ENCODE results near the gene CCDC148.
"Not testable (repeated sequence)": the region's sequence is repeated elsewhere in the genome, so short reads cannot be mapped to it uniquely, and the experiment has no call there.

Gene CCDC148

DNA sequence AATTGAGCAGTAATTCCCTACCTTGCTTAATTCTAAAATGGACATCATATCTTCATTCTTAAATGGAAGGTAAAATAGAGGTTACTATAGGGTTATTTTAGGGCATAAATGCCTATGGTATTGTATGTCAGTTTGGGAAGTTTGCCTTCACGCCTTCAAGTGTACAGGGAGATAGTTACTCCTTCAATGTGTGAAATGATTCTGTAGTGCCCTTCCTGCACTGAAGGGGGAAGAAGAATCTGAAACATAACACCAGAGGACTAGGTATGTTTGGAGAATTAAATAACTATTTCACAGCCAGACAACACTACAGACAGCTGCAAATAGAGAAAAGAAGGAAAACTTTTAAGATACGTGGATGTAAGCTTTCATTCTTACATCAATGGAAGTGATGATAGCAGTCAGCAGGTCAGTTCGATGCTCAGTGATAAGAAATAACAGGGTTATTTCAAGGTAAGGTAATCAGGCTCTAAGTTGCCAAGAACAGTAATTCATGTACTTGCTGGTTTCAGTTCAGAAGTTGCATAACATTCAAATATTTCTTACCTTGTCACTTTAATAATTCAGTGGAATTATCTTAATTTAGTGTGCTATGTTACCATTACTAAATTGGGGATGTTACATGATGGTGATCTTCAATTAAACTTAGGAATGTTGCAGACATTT is 4.2 kb upstream of the CCDC148 start:
- Histone ChIP-seq H3K27me3 (ENCODE audit: insufficient read depth, low read length) (no peaks in the 10 kb centered on the region), H3K9me3 (ENCODE audit: insufficient read depth, low read depth, low read length) (no peaks in the 10 kb centered on the region), H3K4me3 (ENCODE audit: low read length) (no peak overlapping the region), H3K4me1 (ENCODE audit: insufficient read depth, low read length) (peaks cover 38% of the 10 kb centered on the region), H3K36me3 (ENCODE audit: insufficient read depth, low read length) (peaks cover 6% of the 10 kb centered on the region), H3K9ac (ENCODE audit: low read depth, low read length) (no peak overlapping the region), H3K27ac (ENCODE audit: low read depth, low read length) (no peak overlapping the region)
- WGBS = 82% methylated on average over 3 of the region's 3 CpGs

DNA sequence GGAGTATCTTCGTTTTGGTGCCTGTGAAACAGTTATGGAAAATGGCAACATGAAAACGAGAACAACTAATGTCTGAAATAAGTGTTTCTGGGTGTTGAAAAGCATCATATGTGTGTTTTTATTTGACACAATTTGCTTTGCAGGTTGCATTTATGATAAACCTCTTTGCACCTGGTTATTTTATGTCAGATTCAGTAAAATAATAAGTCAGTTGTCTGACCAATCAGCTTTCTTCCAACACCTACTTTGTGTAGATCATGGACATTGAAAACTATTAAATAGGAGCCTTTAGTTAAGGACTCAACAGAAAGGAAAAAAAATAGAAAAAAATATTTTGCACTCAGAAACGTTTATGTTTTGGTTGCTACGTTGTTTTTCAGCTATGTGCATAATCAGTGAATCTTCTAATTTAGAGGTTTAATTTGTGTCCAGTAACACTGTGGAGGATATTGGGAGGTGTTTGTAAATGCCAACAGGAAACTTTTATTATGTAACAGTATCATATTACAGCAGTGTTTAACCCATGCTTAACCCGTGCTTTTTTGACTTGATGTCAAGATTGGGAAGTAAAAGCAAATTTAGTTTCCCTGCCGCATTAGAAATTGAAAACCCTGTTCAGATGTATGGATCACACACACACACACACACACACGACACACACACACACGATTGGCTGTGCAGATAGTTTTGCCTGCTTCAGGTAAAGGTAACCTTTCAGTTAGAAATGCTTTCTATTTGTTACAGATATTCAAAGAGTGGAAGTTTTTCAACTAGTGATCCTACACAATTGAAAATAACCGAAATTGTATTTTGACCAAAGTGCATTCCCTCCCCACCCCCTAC is 2.8 kb upstream of the CCDC148 start:
- H3K9ac ChIP-seq (ENCODE audit: low read depth, low read length) = no peak overlapping the region
- H3K36me3 ChIP-seq (ENCODE audit: insufficient read depth, low read length) = peaks cover 6% of the 10 kb centered on the region
- H3K9me3 ChIP-seq (ENCODE audit: insufficient read depth, low read depth, low read length) = no peaks in the 10 kb centered on the region
- H3K4me1 ChIP-seq (ENCODE audit: insufficient read depth, low read length) = peaks cover 38% of the 10 kb centered on the region
- 49% methylated on average over 6 of the region's 9 CpGs for WGBS
- H3K27me3 ChIP-seq (ENCODE audit: insufficient read depth, low read length) = no peaks in the 10 kb centered on the region
- H3K27ac ChIP-seq (ENCODE audit: low read depth, low read length) = no peak overlapping the region
- H3K4me3 ChIP-seq (ENCODE audit: low read length) = peak overlapping the region; percentile 70

DNA sequence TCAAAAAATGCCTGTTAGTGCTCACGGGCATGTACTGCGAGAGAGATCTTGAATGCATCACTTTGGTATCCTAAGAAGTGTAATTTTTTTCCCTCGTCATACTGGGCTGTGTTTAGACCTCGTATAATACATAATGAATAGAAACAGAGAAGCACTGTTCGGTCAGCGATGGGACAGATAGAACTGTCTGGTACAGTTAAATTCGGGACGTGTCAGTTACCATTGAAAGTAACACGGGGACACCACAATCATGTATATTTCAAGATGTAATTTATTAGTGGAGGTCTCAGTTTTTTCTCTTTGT is 2.0 kb upstream of the CCDC148 start:
- Histone ChIP-seq H3K36me3 (ENCODE audit: insufficient read depth, low read length) (peaks cover 6% of the 10 kb centered on the region), H3K9ac (ENCODE audit: low read depth, low read length) (peak overlapping the region; percentile 97), H3K27ac (ENCODE audit: low read depth, low read length) (peak overlapping the region; percentile 96), H3K4me1 (ENCODE audit: insufficient read depth, low read length) (peaks cover 39% of the 10 kb centered on the region), H3K27me3 (ENCODE audit: insufficient read depth, low read length) (no peaks in the 10 kb centered on the region), H3K9me3 (ENCODE audit: insufficient read depth, low read depth, low read length) (no peaks in the 10 kb centered on the region), H3K4me3 (ENCODE audit: low read length) (peak overlapping the region; percentile 70)
- WGBS = 11% methylated on average over 9 of the region's 9 CpGs

DNA sequence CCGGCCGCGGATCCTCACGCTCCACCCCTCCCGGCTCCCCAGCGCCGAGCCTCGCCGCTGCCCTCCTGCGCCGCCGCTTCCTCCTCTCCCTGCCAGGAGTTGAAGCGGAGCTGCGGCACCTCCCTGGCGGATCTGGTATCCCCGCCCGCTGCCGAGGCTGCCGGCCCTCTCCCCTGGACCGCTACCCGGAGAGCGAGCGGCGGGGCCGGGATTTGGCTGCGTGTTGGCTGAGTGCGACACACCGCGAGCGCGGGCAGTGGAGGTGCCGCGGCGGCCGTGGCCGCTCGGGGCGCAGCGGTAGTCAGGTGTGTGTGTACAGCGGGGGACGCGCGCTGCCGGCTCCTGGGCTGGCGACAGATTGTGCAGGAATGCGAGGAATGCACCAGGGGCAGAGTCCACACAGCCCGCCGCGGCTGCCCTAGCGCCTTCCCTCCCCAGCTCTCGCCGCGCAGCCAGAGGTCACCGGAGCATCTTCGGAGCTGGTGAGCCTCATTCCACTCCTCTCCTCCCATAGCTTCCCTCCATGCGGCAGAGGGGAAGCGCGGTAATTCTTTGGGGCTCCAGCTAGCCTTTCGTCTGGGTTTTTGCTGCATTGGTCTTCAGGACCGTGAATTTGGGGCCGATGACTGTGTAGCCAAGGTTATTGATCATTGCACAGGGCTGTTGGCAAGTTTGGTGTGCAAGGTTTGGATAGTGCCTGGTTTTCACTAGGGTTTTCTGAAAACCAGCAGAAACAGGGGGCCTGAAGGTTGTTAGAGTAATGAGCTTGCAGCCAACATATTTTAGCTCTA is 1.5 kb upstream of the CCDC148 start:
- peak overlapping the region; percentile 96 for H3K27ac ChIP-seq (ENCODE audit: low read depth, low read length)
- H3K36me3 ChIP-seq (ENCODE audit: insufficient read depth, low read length) = peaks cover 6% of the 10 kb centered on the region
- H3K27me3 ChIP-seq (ENCODE audit: insufficient read depth, low read length) = no peaks in the 10 kb centered on the region
- peak overlapping the region; percentile 97 for H3K9ac ChIP-seq (ENCODE audit: low read depth, low read length)
- no peaks in the 10 kb centered on the region for H3K9me3 ChIP-seq (ENCODE audit: insufficient read depth, low read depth, low read length)
- under 1% methylated on average over 61 of the region's 61 CpGs for WGBS
- H3K4me1 ChIP-seq (ENCODE audit: insufficient read depth, low read length) = peaks cover 36% of the 10 kb centered on the region
- peak overlapping the region; percentile 70 for H3K4me3 ChIP-seq (ENCODE audit: low read length)

DNA sequence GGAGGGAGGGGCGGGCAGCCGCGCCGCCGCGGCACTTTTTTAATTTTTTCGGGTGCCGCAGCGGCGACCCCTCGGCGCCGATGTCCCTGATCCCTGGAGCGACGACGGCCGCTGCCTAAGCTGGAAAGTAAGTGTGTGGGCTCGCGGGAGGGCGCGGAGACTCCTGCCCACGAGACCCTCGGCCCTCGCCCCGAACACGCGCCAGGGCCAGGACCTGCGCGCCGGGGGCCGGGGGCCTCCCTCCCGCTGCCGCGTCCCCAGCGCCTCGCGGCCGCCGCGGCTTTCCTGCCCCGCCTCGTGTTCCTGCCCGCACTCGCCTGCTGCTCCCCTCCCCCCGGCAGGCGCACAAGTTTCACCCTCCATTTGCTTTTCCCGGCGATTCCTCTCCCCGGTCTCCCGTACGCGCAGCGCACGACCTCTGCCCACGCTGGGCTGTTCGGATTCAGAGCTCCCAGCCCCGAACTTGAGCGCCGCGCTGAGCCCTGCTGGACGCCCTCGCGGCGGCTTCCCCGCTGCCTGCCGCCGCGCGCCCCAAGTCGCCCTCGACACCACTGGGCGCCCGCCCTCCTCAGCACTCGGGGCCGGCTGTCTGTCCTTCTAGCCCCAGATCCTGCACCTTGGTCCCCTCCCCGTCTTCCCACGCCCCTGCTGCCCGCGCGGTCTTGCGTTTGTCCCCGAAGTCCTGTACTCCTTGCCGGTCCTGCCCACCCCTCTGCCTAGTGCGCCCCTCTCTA is 706 bp upstream of the CCDC148 start:
- WGBS = under 1% methylated on average over 84 of the region's 84 CpGs

DNA sequence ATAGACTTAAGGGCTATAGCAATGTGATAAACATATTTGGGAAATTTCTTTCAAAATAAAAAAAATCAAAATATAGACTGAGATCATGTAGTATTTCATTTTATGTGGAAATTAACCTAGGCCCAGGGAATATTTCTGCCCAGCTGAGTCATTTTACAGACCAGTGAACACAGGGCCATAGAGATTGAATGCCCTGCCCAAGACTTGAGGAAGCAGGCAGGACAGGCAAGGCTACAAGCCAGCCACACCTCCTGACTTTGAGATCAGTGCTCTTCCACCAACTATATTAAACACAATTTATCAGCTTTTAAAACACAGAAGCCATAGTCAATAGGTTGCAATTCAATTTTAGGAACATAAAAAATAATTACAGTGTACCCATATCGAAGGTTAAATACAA is 12.9 kb downstream of the CCDC148 start:
- no peaks in the 10 kb centered on the region for H3K4me1 ChIP-seq (ENCODE audit: insufficient read depth, low read length)
- no peak overlapping the region for H3K9ac ChIP-seq (ENCODE audit: low read depth, low read length)
- no peak overlapping the region for H3K4me3 ChIP-seq (ENCODE audit: low read length)
- H3K27ac ChIP-seq (ENCODE audit: low read depth, low read length) = no peak overlapping the region
- H3K36me3 ChIP-seq (ENCODE audit: insufficient read depth, low read length) = no peaks in the 10 kb centered on the region
- H3K27me3 ChIP-seq (ENCODE audit: insufficient read depth, low read length) = no peaks in the 10 kb centered on the region
- no CpG with 5 or more reads among the region's 1 CpG for WGBS
- no peaks in the 10 kb centered on the region for H3K9me3 ChIP-seq (ENCODE audit: insufficient read depth, low read depth, low read length)

More for the DNA sequence above, 706 bp upstream of the CCDC148 start:
- H3K9ac ChIP-seq (ENCODE audit: low read depth, low read length) = peak overlapping the region; percentile 97
- no peaks in the 10 kb centered on the region for H3K9me3 ChIP-seq (ENCODE audit: insufficient read depth, low read depth, low read length)
- peak overlapping the region; percentile 70 for H3K4me3 ChIP-seq (ENCODE audit: low read length)
- H3K27me3 ChIP-seq (ENCODE audit: insufficient read depth, low read length) = no peaks in the 10 kb centered on the region
- H3K27ac ChIP-seq (ENCODE audit: low read depth, low read length) = peak overlapping the region; percentile 96
- peaks cover 6% of the 10 kb centered on the region for H3K36me3 ChIP-seq (ENCODE audit: insufficient read depth, low read length)
- peaks cover 31% of the 10 kb centered on the region for H3K4me1 ChIP-seq (ENCODE audit: insufficient read depth, low read length)

DNA sequence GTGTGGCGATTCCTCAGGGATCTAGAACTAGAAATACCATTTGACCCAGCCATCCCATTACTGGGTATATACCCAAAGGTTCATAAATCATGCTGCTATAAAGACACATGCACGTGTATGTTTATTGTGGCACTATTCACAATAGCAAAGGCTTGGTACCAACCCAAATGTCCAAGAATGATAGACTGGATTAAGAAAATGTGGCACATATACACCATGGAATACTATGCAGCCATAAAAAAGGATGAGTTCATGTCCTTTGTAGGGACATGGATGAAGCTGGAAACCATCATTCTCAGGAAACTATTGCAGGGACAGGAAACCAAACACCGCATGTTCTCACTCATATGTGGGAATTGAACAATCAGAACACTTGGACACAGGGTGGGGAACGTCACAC is 17.5 kb downstream of the CCDC148 start:
- not testable (repeated sequence) for H3K36me3 ChIP-seq (ENCODE audit: insufficient read depth, low read length); H3K27me3 ChIP-seq (ENCODE audit: insufficient read depth, low read length); H3K4me3 ChIP-seq (ENCODE audit: low read length); H3K27ac ChIP-seq (ENCODE audit: low read depth, low read length); H3K9me3 ChIP-seq (ENCODE audit: insufficient read depth, low read depth, low read length); H3K4me1 ChIP-seq (ENCODE audit: insufficient read depth, low read length); H3K9ac ChIP-seq (ENCODE audit: low read depth, low read length)
- 97% methylated on average over 4 of the region's 4 CpGs for WGBS

DNA sequence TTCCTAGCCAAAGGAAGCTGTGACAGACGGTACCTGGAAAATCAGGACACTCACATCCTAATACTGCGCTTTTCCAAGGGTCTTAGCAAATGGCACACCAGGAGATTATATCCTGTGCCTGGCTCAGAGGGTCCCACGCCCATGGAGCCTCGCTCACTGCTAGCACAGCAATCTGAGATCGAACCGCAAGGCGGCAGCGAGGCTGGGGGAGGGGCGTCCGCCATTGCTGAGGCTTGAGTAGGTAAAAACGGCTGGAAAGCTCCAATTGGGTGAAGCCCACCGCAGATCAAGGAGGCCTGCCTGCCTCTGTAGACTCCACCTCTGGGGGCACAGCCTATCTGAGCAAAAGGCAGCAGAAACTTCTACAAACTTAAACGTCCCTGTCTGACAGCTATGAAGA is 22.8 kb downstream of the CCDC148 start:
- H3K9ac ChIP-seq (ENCODE audit: low read depth, low read length); H3K4me1 ChIP-seq (ENCODE audit: insufficient read depth, low read length); H3K36me3 ChIP-seq (ENCODE audit: insufficient read depth, low read length); H3K27ac ChIP-seq (ENCODE audit: low read depth, low read length); H3K27me3 ChIP-seq (ENCODE audit: insufficient read depth, low read length); H3K4me3 ChIP-seq (ENCODE audit: low read length): not testable (repeated sequence)
- WGBS = 94% methylated on average over 13 of the region's 13 CpGs
- peaks cover 20% of the 10 kb centered on the region for H3K9me3 ChIP-seq (ENCODE audit: insufficient read depth, low read depth, low read length)

DNA sequence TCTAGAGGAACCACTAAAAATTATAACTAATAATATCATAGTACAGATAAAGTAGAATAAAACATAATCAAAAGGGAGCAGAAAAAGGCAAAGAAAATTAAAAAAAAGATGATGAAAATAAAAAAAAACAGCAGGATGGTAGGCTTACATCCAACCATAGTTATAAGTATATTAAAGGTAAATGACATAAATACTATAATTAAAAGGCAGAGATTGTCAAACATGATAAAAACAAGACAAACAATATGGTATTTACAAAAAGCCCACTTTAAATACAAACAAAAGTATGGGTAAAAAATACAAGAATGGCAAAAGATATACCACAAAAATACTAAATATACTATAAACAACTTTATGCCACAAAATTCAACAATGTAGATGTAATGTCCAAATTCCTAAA is 24.4 kb downstream of the CCDC148 start:
- no peak overlapping the region for H3K4me3 ChIP-seq (ENCODE audit: low read length)
- H3K4me1 ChIP-seq (ENCODE audit: insufficient read depth, low read length) = no peaks in the 10 kb centered on the region
- no peak overlapping the region for H3K9ac ChIP-seq (ENCODE audit: low read depth, low read length)
- no peaks in the 10 kb centered on the region for H3K36me3 ChIP-seq (ENCODE audit: insufficient read depth, low read length)
- H3K27me3 ChIP-seq (ENCODE audit: insufficient read depth, low read length) = no peaks in the 10 kb centered on the region
- peaks cover 20% of the 10 kb centered on the region for H3K9me3 ChIP-seq (ENCODE audit: insufficient read depth, low read depth, low read length)
- H3K27ac ChIP-seq (ENCODE audit: low read depth, low read length) = no peak overlapping the region

DNA sequence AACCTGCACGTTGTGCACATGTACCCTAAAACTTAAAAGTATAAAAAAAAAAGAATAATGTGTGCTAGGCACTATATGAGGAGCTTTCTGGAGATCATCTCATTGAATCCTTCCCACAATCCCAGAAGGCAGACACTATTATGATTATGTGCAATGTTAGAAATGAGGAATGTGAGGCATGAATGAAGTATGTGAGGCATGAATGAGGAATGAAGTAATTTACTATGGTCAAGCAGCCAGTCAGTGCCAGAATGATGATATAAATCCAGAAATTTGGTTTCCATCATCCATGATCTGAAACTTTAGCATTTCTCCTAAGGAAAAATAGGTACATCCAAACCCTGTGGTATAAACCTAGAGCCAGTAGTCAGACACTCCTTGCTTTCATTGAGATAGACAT is 42.0 kb downstream of the CCDC148 start:
- Histone ChIP-seq H3K27ac (ENCODE audit: low read depth, low read length) (no peak overlapping the region), H3K27me3 (ENCODE audit: insufficient read depth, low read length) (no peaks in the 10 kb centered on the region), H3K9me3 (ENCODE audit: insufficient read depth, low read depth, low read length) (peaks cover 9% of the 10 kb centered on the region), H3K4me1 (ENCODE audit: insufficient read depth, low read length) (peaks cover 24% of the 10 kb centered on the region), H3K36me3 (ENCODE audit: insufficient read depth, low read length) (no peaks in the 10 kb centered on the region), H3K9ac (ENCODE audit: low read depth, low read length) (no peak overlapping the region), H3K4me3 (ENCODE audit: low read length) (no peak overlapping the region)
- 100% methylated on average over 1 of the region's 1 CpG for WGBS

DNA sequence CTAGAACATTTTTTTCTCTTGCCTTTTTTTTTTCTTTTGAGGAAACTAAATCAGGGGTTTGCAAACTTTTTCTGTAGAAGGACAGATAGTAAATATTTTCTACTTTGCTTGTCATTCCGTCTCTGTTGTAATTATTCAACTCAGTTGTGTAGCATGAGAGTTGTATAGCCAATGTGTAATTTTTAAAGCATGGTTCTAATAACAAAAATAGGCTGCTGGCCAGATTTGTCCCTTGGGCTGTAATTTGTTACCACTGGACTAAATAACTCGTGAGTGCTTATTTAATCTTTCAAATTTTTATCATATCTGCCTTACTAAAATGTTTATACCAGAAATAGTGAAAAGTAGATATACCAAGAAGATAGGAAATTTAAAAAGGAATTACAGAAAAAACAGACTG is 43.0 kb downstream of the CCDC148 start:
- Histone ChIP-seq H3K27me3 (ENCODE audit: insufficient read depth, low read length) (no peaks in the 10 kb centered on the region), H3K9me3 (ENCODE audit: insufficient read depth, low read depth, low read length) (peaks cover 9% of the 10 kb centered on the region), H3K4me1 (ENCODE audit: insufficient read depth, low read length) (peaks cover 24% of the 10 kb centered on the region), H3K36me3 (ENCODE audit: insufficient read depth, low read length) (no peaks in the 10 kb centered on the region), H3K9ac (ENCODE audit: low read depth, low read length) (no peak overlapping the region), H3K4me3 (ENCODE audit: low read length) (no peak overlapping the region), H3K27ac (ENCODE audit: low read depth, low read length) (no peak overlapping the region)
- WGBS = 91% methylated on average over 2 of the region's 2 CpGs
